ENCODE measurements around the gene PIK3C2G.

- TF ChIP-seq CTCF (IDR thresholded peaks at IDR 0.05; ENCODE audit: borderline replicate concordance, extremely low read depth, low read length, poor library complexity, severe bottlenecking), result no peak
- no peak for TF ChIP-seq EZH2 (IDR thresholded peaks at IDR 0.05; ENCODE audit: borderline replicate concordance, low read depth, low read length, severe bottlenecking)
Observed at GRCh38 chr12:18358930-18359329, 97.6 kb downstream of the PIK3C2G start.

Data from DND-41 (cell line).